ENCODE data around the gene HMCN1.

The HMCN1 gene

DNA sequence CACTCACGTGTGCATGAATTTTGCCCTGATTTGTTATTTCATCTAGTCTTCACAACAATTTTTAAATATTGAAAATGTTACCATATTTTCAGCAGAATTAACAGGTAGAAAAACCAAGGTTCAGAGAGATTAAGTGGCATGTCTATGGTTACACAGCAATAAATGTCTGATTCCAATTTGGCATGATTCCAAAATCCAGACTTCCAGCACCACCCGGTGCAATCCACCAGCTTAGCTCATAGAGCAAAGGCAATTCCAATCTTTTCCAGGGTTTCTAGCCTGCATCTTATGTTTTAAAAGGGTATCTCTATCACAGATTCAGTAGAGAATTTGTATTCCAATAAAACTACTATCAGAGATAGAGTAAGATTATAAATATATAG, 479.0 kb downstream of the HMCN1 start:
- CTCF ChIA-PET: interaction anchor here (1.2 to 1.6 kb wide), 2 partner anchors 57 to 400 kb away, joined by 3 to 10 read pairs; no protein-coding TSS in a partner anchor
- no peak for DNase-seq (ENCODE audit: low spot score)
- H3K27ac ChIP-seq: no peak overlapping the region
- TF ChIP-seq, protein P1, sequence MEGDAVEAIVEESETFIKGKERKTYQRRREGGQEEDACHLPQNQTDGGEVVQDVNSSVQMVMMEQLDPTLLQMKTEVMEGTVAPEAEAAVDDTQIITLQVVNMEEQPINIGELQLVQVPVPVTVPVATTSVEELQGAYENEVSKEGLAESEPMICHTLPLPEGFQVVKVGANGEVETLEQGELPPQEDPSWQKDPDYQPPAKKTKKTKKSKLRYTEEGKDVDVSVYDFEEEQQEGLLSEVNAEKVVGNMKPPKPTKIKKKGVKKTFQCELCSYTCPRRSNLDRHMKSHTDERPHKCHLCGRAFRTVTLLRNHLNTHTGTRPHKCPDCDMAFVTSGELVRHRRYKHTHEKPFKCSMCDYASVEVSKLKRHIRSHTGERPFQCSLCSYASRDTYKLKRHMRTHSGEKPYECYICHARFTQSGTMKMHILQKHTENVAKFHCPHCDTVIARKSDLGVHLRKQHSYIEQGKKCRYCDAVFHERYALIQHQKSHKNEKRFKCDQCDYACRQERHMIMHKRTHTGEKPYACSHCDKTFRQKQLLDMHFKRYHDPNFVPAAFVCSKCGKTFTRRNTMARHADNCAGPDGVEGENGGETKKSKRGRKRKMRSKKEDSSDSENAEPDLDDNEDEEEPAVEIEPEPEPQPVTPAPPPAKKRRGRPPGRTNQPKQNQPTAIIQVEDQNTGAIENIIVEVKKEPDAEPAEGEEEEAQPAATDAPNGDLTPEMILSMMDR (conservative IDR thresholded peaks at IDR 0.05; ENCODE audit: low read depth): no peak
- POLR2A ChIA-PET (ENCODE audit: low non-redundant PET): no interaction called here

DNA sequence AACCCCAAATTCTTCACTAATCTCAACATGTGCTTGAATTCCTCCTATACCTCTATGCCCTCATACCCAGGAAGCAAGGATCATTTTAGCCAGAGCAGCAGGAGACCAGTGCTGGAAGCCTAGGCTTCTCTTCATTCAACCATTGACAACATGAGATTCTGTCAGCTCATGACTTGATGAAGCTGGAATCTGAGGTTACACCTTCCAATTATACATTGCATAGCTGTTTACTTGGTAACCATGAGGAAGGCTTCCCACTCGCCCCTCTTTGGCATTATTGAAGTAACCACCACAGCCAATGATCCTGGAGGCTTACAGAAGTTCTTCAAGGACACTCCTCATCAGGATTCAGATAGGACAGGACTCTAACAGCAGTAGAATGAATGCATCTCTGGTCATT, 480.6 kb downstream of the HMCN1 start:
- ChIA-PET POLR2A (ENCODE audit: low non-redundant PET) (no interaction called here), CTCF (no interaction called here)
- no peak for DNase-seq (ENCODE audit: low spot score)
- TF ChIP-seq, protein P1 (conservative IDR thresholded peaks at IDR 0.05; ENCODE audit: low read depth): no peak
- no peak overlapping the region for H3K27ac ChIP-seq

DNA sequence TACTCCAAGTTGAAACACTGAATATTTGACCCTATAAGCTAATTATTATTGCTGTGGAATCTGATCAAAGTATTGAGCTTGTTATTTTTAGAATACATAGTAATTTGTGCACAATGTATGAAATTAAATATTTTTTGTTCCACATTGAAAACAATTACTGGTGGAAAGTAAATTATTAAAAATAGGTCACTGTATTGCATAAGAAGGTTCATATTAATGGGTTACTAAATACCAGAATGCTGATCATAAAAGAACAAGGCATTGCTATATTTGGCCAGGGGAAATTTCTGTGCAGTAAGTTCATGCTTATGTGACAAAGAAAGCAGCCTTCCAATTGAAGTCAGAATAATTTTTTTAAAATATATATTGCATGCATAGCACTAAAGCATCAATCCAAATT, 481.4 kb downstream of the HMCN1 start:
- no peak for DNase-seq (ENCODE audit: low spot score)
- H3K27ac ChIP-seq: no peak overlapping the region
- POLR2A ChIA-PET (ENCODE audit: low non-redundant PET): no interaction called here
- CTCF ChIA-PET: interaction anchor here (0.6 kb wide), 1 partner anchor 497 kb away, joined by 3 read pairs; no protein-coding TSS in a partner anchor
- TF ChIP-seq, protein P1 (conservative IDR thresholded peaks at IDR 0.05; ENCODE audit: low read depth): no peak

DNA sequence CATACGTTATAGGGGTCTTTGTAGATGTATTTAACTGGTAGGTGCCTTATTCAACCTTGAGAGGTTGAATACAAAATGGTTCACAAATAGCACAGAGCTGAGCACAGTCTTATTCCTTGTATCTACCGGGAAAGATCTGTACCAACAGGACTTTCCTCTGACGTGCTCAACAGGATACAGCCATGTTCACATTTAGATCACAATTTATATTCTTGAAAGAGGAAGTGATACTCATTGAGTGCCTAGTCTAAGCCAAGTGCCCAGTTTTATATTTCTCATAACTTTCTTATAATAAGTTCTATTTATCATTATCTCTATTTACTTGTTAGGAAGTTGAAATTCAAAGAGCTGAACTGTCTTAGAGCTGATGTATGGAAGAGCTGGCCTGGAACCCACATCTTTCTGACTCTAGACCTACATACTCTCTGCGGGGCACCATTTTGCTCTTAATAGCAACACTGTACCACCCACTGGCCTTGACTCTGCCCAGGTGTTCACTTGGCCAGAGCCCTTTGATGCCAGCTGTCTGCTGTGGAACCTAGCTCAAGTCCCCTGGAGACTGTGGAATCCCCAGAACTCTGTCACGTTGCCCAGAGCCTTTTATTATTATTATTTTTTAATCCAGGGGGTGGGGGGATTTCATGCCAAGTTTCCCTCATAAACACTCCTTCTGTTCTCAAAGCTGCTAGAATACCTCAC, 484.6 kb downstream of the HMCN1 start:
- DNase-seq (ENCODE audit: low spot score): no peak
- TF ChIP-seq, protein P1 (conservative IDR thresholded peaks at IDR 0.05; ENCODE audit: low read depth): no peak
- no peak overlapping the region for H3K27ac ChIP-seq
- ChIA-PET CTCF (no interaction called here), POLR2A (ENCODE audit: low non-redundant PET) (no interaction called here)

DNA sequence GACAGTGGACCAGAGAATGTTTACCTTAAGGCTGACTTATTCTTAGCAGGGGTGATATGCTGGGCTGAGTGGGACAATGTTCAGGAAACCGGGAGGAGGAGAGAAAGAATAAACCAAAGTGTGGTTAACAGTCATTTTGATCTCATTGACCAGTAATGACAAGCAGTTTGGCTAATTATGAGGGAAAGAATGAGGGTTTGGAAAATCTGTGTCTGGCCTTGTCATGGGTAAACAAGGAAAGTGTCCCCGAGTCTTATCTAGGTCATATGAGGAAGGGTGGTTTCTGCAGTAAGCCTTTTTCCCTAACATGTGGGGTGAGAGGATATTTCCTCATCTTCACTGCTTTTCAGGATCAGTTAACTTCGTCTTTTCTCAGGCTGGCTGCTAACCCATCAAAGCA, 485.9 kb downstream of the HMCN1 start:
- no peak for DNase-seq (ENCODE audit: low spot score)
- no peak overlapping the region for H3K27ac ChIP-seq
- TF ChIP-seq, protein P1 (conservative IDR thresholded peaks at IDR 0.05; ENCODE audit: low read depth): no peak
- ChIA-PET CTCF (no interaction called here), POLR2A (ENCODE audit: low non-redundant PET) (no interaction called here)

DNA sequence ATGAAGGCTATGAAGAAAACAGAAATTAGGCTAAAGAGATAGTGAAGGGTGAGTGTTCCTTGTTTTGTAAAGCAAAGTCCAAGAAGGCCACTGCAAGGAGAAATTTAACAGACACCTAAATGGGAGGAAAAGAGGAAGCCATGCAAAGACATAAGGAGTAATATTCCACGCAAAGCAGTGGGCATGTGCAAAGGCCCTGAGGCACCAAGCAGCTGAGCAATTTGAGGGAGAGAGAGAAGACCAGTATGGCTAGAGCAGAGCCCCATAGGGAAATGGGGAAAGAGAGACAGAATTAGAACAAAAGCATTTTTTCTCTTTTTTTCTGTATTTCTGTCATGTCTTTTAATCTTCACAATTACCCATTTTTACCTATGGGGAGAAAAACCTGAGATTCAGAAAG, 486.7 kb downstream of the HMCN1 start:
- no peak for DNase-seq (ENCODE audit: low spot score)
- TF ChIP-seq, protein P1 (conservative IDR thresholded peaks at IDR 0.05; ENCODE audit: low read depth): no peak
- no peak overlapping the region for H3K27ac ChIP-seq
- POLR2A ChIA-PET (ENCODE audit: low non-redundant PET): no interaction called here
- CTCF ChIA-PET: no interaction called here

Measured in RWPE1 (cell line).